Neural cell (in vitro differentiated cells): Measurements from ENCODE around the gene DNAJC5G. TPM values are rescaled to one million over a fixed set of nuclear protein-coding genes. Genes with fewer than 3 reads are reported as not detected.

Experiments
- H2AFZ ChIP-seq: fragments of 200-600, 300-800 bp; sonication (generic), shearing (Covaris generic); 2 replicates; pipeline ENCODE4 v1.6.0; 2014; ENCODE audit warnings: low read depth, mild to moderate bottlenecking, antibody characterized with exemption, low read length, moderate library complexity
- H3F3A ChIP-seq: fragments of 200-600 bp; shearing (Covaris generic); 2 replicates; pipeline ENCODE4 v1.6.1; 2016; ENCODE audit warnings: mild to moderate bottlenecking, moderate library complexity, mixed read lengths, antibody characterized with exemption, low read length; ENCODE audit not compliant: insufficient read depth, poor library complexity, severe bottlenecking
- H3K27ac ChIP-seq: fragments of 200-600, 300-800 bp; sonication (generic), shearing (Covaris generic); 2 replicates; pipeline ENCODE4 v1.5.1; 2014; ENCODE audit warnings: mild to moderate bottlenecking, low read length, moderate library complexity
- H3K27me3 ChIP-seq: fragments of 300-800, 200-600 bp; sonication (generic), shearing (Covaris generic); 2 replicates; pipeline ENCODE4 v1.6.0; 2014; ENCODE audit warnings: mild to moderate bottlenecking, low read depth, low read length, moderate library complexity; ENCODE audit not compliant: insufficient read depth
- H3K36me3 ChIP-seq: fragments of 300-800, 200-600 bp; sonication (generic), shearing (Covaris generic); 2 replicates; pipeline ENCODE4 v1.5.1; 2014; ENCODE audit warnings: mild to moderate bottlenecking, antibody characterized with exemption, low read length, moderate library complexity; ENCODE audit not compliant: insufficient read depth
- H3K4me2 ChIP-seq: fragments of 300-800, 200-600 bp; sonication (generic), shearing (Covaris generic); 2 replicates; pipeline ENCODE4 v1.6.0; 2014; ENCODE audit warnings: mild to moderate bottlenecking, low read length
- H3K4me3 ChIP-seq: fragments of 300-800, 200-600 bp; sonication (generic), shearing (Covaris generic); 2 replicates; pipeline ENCODE4 v1.5.1; 2014; ENCODE audit warnings: mild to moderate bottlenecking, low read length, moderate library complexity
- H3K79me2 ChIP-seq: fragments of 200-600 bp; shearing (Covaris generic); replicated peaks from 2 replicates; pipeline ENCODE4 v1.6.0; 2014; ENCODE audit warnings: mild to moderate bottlenecking, low read length, moderate library complexity; ENCODE audit not compliant: insufficient read depth
- H3K9ac ChIP-seq: fragments of 300-800, 200-600 bp; sonication (generic), shearing (Covaris generic); 2 replicates; pipeline ENCODE4 v1.6.1; 2016; ENCODE audit warnings: mild to moderate bottlenecking, low read length, mixed read lengths
- H3K9me2 ChIP-seq: fragments of 200-600 bp; shearing (Covaris generic); 2 replicates; pipeline ENCODE4 v1.6.1; 2016; ENCODE audit warnings: mild to moderate bottlenecking, low read length, mixed read lengths; ENCODE audit not compliant: insufficient read depth
- H3K9me3 ChIP-seq: fragments of 200-600, 300-800 bp; sonication (generic), shearing (Covaris generic); 2 replicates; pipeline ENCODE4 v1.6.1; 2016; ENCODE audit warnings: mild to moderate bottlenecking, mixed run types, low read length, moderate library complexity, mixed read lengths
- H4K20me1 ChIP-seq: fragments of 200-600 bp; shearing (Covaris generic); 2 replicates; pipeline ENCODE4 v1.6.1; 2016; ENCODE audit warnings: mild to moderate bottlenecking, mixed run types; ENCODE audit not compliant: insufficient read depth
- EP300 ChIP-seq: fragments of 450-650 bp; conservative IDR thresholded peaks from 2 replicates; pipeline ENCODE4 v1.6.1; 2014; ENCODE audit warnings: antibody characterized with exemption, mild to moderate bottlenecking, moderate library complexity; ENCODE audit not compliant: poor library complexity, severe bottlenecking
- EZH2 ChIP-seq: fragments of 200-600, 300-800 bp; shearing (Covaris generic), sonication (generic); IDR thresholded peaks from 2 replicates; pipeline ENCODE4 v1.6.1; 2014; ENCODE audit warnings: antibody characterized with exemption, low read length, borderline replicate concordance, mild to moderate bottlenecking; ENCODE audit not compliant: insufficient read depth, poor library complexity, severe bottlenecking
- MXI1 ChIP-seq: fragments of 450-650 bp; conservative IDR thresholded peaks from 2 replicates; pipeline ENCODE4 v1.6.1; 2014; ENCODE audit warnings: antibody characterized with exemption, mild to moderate bottlenecking; ENCODE audit not compliant: poor library complexity, severe bottlenecking
- POLR2AphosphoS5 ChIP-seq: IDR thresholded peaks from 2 replicates; pipeline ENCODE4 v1.6.1; 2012
- RAD21 ChIP-seq: fragments of 450-650 bp; conservative IDR thresholded peaks from 2 replicates; pipeline ENCODE4 v1.6.1; 2014; ENCODE audit warnings: antibody characterized with exemption, mild to moderate bottlenecking, moderate library complexity
- REST ChIP-seq: IDR thresholded peaks from 2 replicates; pipeline ENCODE4 v1.6.1; 2012; ENCODE audit warnings: borderline replicate concordance
- SMC3 ChIP-seq: fragments of 450-650 bp; conservative IDR thresholded peaks from 2 replicates; pipeline ENCODE4 v1.6.1; 2014; ENCODE audit warnings: antibody characterized with exemption, mild to moderate bottlenecking, moderate library complexity; ENCODE audit not compliant: poor library complexity
- TAF1 ChIP-seq: IDR thresholded peaks from 2 replicates; pipeline ENCODE4 v1.6.1; 2012; ENCODE audit warnings: low read depth
- polyA plus RNA-seq: library from polyadenylated mRNA; depleted of rRNA; stranded (reverse); fragments of >200 nt; gene quantifications from 2 replicates; pipeline ENCODE4 v1.2.3, GENCODE V29; 2014
- TF ChIP-seq, protein P1 (sequence below): fragments of 450-650 bp; IDR thresholded peaks from 2 replicates; pipeline ENCODE4 v1.5.1; 2014; ENCODE audit warnings: antibody characterized with exemption, mild to moderate bottlenecking, moderate library complexity; ENCODE audit not compliant: poor library complexity, severe bottlenecking

DNAJC5G gene
- polyA plus RNA-seq, 1 donor from 2014 or later = not detected

DNA sequence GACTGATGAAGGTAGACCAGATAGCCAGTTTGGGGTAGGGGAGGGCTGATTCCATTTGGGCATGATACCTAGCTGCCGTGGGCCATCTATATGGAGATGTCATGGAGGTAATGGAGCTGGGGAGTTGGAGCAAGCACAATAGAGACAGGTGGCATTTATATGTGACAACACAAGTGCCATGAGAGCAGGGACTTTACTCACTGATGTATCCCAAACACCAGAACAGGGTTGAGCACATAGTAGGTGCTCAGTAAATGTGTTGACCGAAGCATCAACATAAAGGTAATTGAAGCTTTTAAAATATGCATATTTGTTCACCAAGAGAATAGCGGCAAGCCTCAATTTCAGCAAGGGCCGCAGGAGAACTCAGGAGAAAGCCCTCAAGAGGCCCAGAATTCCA, 27.3 kb upstream of the DNAJC5G start:
- H3K9me2 ChIP-seq = no peaks in the 10 kb centered on the region
- H3K9me3 ChIP-seq = no peaks in the 10 kb centered on the region
- H3K27me3 ChIP-seq = peaks cover 5% of the 10 kb centered on the region
- H4K20me1 ChIP-seq = no peaks in the 10 kb centered on the region
- TF ChIP-seq REST (no peak), POLR2AphosphoS5 (no peak), MXI1 (no peak), EP300 (no peak), RAD21 (no peak), TAF1 (no peak)
- TF ChIP-seq, protein P1, sequence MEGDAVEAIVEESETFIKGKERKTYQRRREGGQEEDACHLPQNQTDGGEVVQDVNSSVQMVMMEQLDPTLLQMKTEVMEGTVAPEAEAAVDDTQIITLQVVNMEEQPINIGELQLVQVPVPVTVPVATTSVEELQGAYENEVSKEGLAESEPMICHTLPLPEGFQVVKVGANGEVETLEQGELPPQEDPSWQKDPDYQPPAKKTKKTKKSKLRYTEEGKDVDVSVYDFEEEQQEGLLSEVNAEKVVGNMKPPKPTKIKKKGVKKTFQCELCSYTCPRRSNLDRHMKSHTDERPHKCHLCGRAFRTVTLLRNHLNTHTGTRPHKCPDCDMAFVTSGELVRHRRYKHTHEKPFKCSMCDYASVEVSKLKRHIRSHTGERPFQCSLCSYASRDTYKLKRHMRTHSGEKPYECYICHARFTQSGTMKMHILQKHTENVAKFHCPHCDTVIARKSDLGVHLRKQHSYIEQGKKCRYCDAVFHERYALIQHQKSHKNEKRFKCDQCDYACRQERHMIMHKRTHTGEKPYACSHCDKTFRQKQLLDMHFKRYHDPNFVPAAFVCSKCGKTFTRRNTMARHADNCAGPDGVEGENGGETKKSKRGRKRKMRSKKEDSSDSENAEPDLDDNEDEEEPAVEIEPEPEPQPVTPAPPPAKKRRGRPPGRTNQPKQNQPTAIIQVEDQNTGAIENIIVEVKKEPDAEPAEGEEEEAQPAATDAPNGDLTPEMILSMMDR = no peak
- no peaks in the 10 kb centered on the region for H3K36me3 ChIP-seq
- H3K4me2 ChIP-seq = no peak overlapping the region
- H3K9ac ChIP-seq = no peak overlapping the region
- no peaks in the 10 kb centered on the region for H3K79me2 ChIP-seq
- H3F3A ChIP-seq = no peaks in the 10 kb centered on the region
- no peak overlapping the region for H3K4me3 ChIP-seq
- H3K27ac ChIP-seq = no peak overlapping the region
- no peak overlapping the region for H2AFZ ChIP-seq

DNA sequence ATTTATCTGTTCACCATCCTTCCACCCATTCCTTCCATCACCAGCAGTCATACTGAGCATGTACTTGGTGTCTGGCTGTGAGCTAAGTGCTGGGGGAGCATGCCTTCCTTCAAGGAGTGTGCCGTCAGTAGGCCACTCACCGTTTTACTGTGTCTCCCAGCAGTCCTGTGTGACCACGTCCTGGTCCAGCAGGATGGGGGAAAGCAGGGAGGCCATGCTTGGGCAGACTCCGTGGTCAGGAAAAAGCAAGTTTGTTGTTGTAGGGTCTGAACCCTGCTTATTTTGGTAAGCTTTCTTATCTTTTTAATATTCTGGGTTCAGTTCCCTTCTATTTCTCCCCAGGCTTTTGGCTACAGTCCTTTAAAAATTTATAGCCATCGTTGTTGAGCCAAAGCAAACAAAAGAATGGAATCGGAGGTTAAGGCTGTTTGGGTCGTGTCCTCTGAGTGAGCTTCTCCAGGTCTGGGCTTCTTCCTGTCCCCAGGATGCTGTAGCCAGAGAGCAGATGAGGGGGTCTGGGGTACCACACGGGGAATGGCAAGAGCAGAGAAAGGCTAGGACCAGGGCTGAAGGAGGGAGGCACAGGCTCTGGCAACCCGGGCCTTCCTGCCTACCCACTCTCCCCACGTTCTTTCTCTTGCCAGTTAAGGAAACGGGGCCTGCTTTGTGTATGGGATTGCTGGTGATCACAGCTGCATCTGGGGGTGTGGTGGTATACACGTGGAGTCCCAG, 25.9 kb upstream of the DNAJC5G start:
- H3F3A ChIP-seq = no peaks in the 10 kb centered on the region
- no peak overlapping the region for H3K4me2 ChIP-seq
- H3K27me3 ChIP-seq = peaks cover 5% of the 10 kb centered on the region
- no peaks in the 10 kb centered on the region for H3K36me3 ChIP-seq
- no peak overlapping the region for H2AFZ ChIP-seq
- no peaks in the 10 kb centered on the region for H3K9me3 ChIP-seq
- no peak overlapping the region for H3K27ac ChIP-seq
- no peaks in the 10 kb centered on the region for H3K79me2 ChIP-seq
- TF ChIP-seq SMC3 (no peak), RAD21 (no peak), EZH2 (no peak), POLR2AphosphoS5 (no peak), EP300 (no peak), TAF1 (no peak), REST (no peak), MXI1 (no peak)
- TF ChIP-seq, protein P1 = no peak
- H3K9me2 ChIP-seq = no peaks in the 10 kb centered on the region
- H3K4me3 ChIP-seq = no peak overlapping the region
- no peaks in the 10 kb centered on the region for H4K20me1 ChIP-seq
- no peak overlapping the region for H3K9ac ChIP-seq
